Occipital lobe (tissue), 2 donors: ENCODE results near the gene HNRNPA3. TPM values are rescaled to one million over a fixed set of nuclear protein-coding genes. Genes with fewer than 3 reads are reported as not detected.
A peak's percentile ranks its signal among the peaks of the same experiment; 100 is the strongest.
"Not testable (repeated sequence)": the region's sequence is repeated elsewhere in the genome, so short reads cannot be mapped to it uniquely, and the experiment has no call there.

Experiments
- DNase-seq: peaks from one replicate; lab custom pipeline; 2025; lab: John Stamatoyannopoulos, UW
- total RNA-seq: library from RNA; depleted of rRNA; stranded (reverse); fragments of >200 nt; gene quantifications from one replicate; pipeline ENCODE4 v1.2.3, GENCODE V29; 2014

The HNRNPA3 gene
- total RNA-seq: 81.6 TPM

GRCh38 chr2:177212106-177212890 lies at the start of gene HNRNPA3:
Gene HNRNPA3, plus strand, starts transcription at chr2:177212794. Its CDS starts 6 bp downstream, at chr2:177212800.
- DNase-seq: peak; percentile 98

- DNase-seq: no peak
Measured at GRCh38 chr2:177164131-177164530, 48.5 kb upstream of the HNRNPA3 start.

GRCh38 chr2:177164584-177165052 lies 48.0 kb upstream of the HNRNPA3 start:
- DNase-seq: peak; percentile 80

DNA sequence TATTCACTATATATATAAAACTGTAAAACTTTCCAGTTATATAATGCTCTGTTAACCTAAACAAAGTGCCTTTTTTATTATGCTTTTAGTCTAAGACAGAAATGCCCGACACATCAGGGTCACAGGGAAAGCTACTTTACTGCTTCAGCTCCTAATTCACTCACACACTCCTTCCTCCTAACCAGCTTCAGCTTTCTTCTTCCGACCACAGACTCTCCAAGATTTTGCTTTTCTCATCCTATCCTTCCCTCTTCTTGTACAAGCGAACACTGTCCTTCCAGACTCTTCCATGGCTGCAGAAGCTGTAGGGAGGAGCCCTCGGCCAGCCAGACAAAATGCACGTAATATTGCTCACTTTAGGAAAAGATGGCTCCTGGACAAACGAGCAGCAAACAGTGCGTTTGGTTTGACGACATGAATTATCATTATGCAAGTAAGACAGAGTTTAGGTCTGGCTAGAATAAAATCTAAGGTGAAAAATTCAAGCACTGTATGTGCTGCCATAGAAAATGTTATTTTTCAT lies 47.5 kb upstream of the HNRNPA3 start:
- DNase-seq: peak; percentile 38

DNA sequence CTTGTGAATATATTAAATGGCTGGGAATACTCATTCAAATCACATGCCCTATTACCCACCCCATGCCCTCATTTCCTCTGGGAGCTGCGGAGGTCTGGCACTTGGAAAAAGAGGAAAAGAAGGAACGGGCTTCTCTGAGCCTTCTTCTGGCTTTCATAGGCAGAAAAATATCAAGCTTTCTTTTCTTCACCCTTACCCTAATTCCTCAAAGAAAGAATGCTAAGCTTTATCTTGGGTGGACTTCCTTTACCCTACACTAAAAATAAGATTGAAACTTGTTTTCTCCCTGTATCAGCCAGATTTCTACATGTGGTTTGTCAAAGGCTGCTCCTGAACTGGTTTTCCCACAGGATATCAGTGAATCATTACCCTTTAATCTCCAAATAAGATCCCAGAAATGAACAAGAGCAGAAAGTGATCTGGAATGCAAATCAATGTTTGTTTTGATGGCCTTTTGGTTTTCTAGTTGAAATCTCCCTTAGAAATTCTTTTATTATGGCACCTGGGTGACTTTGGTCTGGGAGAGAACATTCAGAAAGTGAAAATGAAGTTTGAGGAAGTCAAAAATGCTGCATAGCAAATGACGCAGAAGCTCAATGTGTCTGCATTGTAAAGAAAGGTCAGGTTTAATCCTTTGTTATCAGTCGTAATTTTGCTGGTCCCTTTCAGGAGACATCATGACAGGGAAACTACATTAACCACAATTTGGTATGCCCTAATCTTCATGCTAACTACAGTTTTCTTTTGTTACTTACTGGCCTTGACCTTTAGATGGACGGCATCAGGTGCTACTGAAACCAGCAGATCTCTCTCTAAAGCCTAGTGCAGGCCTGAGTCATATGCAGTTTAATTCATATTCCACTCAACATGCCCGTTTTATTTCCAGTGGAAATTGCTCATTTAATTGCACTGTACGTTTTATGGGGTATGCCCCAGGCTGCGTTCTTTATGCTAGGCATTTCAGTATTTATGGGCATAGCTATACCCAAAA lies 46.6 kb upstream of the HNRNPA3 start:
- no peak for DNase-seq

GRCh38 chr2:177169810-177170514 lies 42.6 kb upstream of the HNRNPA3 start:
- DNase-seq: no peak

DNA sequence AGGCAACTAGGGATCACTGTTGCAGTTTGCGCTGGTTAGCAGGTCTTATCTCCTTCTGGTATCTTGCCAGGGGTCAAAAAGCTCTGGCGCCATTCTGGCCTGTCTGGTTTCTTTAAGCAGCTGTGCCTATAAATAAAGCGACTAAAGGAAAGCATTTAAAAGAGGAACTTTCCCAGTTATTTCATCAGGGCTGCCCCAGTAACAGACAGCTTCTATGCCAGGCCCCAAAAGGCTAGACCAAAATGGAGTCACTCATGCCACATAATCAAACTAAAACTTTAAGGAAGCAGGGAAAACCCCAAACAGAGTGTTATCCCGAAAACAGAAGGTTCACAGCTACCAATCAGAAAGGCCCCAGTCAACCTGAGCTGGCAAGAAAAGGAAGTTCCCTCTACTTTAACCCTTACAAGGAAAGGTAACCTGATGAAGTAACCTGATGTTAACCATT lies 41.2 kb upstream of the HNRNPA3 start:
- DNase-seq: no peak

DNA sequence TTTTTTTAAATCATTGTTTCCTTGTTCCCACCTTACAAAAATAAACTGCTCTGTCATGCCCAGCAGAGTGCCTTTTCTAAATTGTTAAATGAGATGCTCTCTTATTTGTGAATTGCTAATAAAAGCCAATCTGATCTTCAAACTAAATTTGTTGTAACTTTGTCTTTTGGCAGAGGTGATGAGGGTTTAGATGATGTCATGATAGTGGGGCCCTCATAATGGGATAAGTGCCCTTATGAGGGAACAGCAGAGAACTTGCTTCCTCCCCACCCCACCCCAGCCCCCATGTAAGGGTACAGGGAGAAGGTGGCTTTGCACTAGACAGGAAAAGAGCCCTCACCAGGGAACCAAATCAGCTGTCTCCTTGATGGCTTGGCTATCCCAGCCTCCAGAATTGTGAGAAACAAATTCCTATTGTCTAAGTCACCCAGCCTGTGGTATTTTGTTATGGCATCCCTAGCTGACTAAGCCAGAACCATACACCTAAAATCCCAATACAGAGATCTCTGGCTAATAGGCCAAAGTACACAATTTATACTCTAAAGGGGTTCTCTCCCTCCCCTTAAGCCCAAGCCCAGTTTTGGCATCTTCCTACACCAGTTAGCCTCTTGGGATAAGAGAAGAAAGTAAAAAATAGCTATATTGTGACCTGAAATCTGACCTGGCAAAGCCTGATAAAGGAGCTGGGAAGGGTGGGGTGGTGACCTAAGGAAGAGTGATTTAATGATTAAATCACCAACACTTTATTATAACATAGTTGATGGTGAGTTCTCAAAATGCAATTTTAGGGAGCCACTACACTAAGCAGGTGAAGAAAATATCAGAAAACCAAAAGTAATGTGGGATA lies 40.3 kb upstream of the HNRNPA3 start:
- no peak for DNase-seq

DNA sequence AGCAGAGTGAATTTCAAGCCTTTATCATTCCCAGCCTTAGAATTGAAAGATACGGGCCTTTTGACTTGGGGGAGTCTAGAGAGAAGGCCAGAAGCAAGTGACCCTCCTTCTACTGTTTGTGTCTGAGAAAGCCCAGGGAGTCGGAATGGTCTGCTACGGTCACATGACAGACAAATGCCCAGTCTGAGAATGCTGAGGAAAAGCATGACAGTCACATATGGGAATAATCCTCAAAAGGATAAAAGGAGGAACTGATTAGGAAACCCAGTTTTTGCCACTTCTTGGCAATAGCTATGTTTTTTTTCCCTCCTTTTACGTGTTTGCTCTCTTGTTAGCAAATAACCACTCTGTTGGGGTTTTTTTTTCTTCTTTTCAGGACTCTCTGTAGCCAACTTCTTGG lies 38.1 kb upstream of the HNRNPA3 start:
- no peak for DNase-seq

GRCh38 chr2:177175917-177176668 lies 36.5 kb upstream of the HNRNPA3 start:
- DNase-seq: no peak

- no peak for DNase-seq
Measured at GRCh38 chr2:177178797-177179196, 33.8 kb upstream of the HNRNPA3 start.

- DNase-seq: no peak
Measured at GRCh38 chr2:177179227-177179626, 33.4 kb upstream of the HNRNPA3 start.

DNA sequence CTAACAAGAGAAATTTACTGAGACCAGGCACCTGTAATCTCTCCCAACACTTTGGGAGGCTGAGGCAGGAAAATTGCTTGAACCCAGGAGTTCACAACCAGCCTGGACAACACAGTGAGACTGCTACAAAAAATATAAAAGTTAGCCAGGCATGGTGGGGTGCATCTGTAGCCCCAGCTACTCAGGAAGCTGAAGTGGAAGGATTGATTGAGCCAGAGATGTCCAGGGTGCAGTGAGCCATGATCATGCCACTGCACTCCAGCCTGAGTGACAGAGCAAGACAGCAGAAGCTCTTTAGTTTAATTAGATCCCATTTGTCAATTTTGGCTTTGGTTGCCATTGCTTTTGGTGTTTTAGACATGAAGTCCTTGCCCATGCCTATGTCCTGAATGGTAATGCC lies 32.9 kb upstream of the HNRNPA3 start:
- DNase-seq: not testable (repeated sequence)

GRCh38 chr2:177180269-177181000 lies 32.2 kb upstream of the HNRNPA3 start:
- DNase-seq: no peak

DNA sequence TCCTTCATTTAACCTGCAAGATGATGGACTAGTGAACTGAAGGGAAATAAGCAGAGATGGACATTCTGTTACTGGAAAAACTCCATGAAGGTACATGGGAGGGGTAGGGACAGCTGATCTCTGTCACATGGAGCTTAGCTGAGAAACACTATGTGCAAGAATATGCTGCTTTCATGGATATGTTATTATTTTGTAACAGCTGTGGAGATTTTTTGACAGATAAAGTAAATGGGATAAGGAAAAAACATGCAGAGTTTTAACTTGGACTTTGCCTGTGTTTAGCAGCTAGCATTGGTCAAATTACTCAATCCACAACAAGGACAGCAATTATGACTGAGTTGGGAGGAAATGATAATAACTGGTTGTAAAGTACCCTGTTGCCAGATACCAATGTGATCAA lies 28.7 kb upstream of the HNRNPA3 start:
- no peak for DNase-seq

GRCh38 chr2:177184606-177185005 lies 28.0 kb upstream of the HNRNPA3 start:
- DNase-seq: no peak

- not testable (repeated sequence) for DNase-seq
Measured at GRCh38 chr2:177186038-177186437, 26.6 kb upstream of the HNRNPA3 start.

DNA sequence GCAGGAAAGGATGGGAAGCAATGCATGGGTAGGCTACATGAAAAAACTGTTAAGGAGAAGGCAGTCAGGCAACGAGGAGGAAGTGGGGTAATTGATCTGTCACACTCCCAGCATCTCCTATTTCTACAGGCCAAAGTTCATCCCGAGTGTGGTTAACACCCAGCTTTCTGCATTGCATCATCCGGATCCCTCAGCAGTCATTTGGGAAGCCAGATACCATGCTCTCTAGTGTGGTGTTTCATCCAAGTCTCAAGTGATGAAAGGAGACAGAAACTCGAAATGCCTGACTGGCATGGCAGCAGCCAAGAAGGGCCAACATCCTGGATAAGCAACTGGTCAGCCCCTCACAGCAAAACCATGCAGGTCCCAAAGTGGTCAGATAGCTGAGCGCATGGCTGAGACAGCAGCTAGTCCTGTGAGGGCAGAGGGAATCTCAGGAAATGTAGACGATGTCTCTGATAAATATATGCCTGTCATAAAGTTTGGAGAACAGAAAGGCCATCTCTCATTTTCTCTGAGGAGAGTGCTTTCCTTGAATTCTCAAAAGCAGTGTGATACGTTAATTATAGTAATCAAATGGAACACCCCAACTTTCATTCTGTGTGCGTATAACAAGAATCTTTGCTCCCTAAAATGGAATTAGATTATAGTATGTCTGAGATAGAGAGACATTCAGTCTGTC lies 24.8 kb upstream of the HNRNPA3 start:
- no peak for DNase-seq
